HG03558 (cell line): ENCODE measurements around the gene TUBAL3.

ENCODE experiments used
- ATAC-seq: cut with Tn5 transposase; IDR thresholded peaks from one replicate; pipeline ENCODE4 v1.9.1; 2021; ENCODE audit warnings: moderate number of reproducible peaks; ENCODE audit not compliant: unreplicated experiment; ENCODE audit errors: extremely low read depth

TUBAL3 gene

GRCh38 chr10:5404208-5405041, at the start of gene TUBAL3:
TUBAL3 (minus strand) TSS chr10:5404828; CDS start chr10:5404792, 36 bp downstream.
- ATAC-seq: no peak

- ATAC-seq: no peak
Observed at GRCh38 chr10:5453749-5454489, 49.3 kb upstream of the TUBAL3 start.

GRCh38 chr10:5450605-5451384, 46.2 kb upstream of the TUBAL3 start:
- no peak for ATAC-seq

GRCh38 chr10:5449823-5450222, 45.2 kb upstream of the TUBAL3 start:
- no peak for ATAC-seq

DNA sequence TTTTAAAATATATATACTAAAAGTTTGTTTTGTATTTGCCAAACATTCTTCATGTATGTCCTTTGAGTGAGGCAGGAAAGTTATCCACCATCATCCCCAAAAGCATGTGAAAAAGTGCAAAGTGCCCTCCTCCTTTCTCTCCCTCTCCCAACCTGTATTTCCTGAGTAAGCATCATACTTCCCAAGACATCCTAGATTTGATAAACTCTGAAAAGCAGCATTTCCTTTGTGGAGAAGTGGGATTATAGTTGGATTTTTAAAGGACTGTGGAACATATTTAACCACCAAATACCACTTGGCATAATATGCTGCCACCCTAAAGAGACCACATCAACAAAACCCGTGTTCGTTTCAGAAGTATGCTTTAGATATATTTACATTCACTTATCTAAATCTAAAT, 44.6 kb upstream of the TUBAL3 start:
- no peak for ATAC-seq

GRCh38 chr10:5448333-5449001, 43.8 kb upstream of the TUBAL3 start:
- ATAC-seq: no peak

DNA sequence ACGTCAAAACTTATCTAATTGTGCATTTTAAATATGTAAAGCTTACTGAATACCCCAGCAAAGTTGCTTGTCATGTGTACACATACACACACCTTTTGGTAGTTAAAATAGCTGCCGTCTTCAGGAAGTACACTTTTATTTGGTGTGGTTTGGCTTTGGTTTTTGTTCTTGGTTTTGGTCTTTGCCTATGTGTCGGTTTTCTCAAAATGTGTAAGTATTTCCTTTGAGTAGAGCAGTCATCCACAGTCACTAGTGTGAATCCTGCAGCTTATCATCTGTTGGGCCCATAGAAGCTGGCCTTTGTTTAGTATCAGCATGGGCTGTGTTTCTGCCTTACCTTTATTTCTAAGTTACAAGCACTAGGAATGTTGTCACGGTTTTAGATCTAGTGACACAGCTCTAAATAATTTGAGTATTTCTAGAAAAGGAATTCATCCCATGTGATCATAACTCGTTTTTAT, 43.0 kb upstream of the TUBAL3 start:
- ATAC-seq: peak; percentile 47

- no peak for ATAC-seq
Observed at GRCh38 chr10:5447056-5447455, 42.4 kb upstream of the TUBAL3 start.

- ATAC-seq: no peak
Observed at GRCh38 chr10:5446390-5446926, 41.8 kb upstream of the TUBAL3 start.

DNA sequence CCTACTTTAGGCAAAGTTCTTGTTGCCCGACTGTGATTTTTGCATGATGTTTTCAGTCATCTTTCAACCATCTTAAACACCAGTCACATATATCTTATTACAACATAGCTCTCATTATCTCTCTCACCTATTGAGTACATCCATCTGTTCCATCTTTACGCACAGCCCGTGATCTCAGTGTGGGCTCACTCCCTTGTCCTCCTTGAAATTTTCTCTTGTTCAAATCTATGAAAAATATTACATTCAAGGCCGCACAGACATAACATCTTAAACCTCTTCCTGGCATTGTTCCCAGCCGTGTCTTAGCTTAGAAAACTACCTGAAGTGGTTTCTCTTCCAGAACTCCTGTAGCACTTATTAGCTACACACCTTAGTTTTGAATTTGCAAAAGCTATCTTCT, 40.4 kb upstream of the TUBAL3 start:
- no peak for ATAC-seq

GRCh38 chr10:5443429-5443828, 38.8 kb upstream of the TUBAL3 start:
- ATAC-seq: peak; percentile 70

DNA sequence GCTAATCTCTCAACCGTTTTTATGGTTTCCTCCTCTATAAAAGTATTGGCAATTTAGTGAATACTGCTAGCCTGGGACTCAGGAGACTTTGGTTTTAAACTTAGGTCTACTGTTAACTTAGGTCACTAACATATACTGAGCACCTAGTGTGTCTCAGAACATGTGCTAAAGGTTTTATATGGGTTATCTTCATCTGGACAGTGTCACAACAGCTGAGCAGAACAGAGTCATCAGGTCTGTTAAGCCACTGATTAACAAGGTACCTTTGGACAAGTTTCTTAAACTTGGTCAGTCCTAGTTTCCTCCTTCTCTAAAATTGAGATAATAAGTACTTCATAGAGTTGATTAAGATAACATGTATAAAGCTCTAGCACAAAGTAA, 38.4 kb upstream of the TUBAL3 start:
- ATAC-seq: peak; percentile 17

DNA sequence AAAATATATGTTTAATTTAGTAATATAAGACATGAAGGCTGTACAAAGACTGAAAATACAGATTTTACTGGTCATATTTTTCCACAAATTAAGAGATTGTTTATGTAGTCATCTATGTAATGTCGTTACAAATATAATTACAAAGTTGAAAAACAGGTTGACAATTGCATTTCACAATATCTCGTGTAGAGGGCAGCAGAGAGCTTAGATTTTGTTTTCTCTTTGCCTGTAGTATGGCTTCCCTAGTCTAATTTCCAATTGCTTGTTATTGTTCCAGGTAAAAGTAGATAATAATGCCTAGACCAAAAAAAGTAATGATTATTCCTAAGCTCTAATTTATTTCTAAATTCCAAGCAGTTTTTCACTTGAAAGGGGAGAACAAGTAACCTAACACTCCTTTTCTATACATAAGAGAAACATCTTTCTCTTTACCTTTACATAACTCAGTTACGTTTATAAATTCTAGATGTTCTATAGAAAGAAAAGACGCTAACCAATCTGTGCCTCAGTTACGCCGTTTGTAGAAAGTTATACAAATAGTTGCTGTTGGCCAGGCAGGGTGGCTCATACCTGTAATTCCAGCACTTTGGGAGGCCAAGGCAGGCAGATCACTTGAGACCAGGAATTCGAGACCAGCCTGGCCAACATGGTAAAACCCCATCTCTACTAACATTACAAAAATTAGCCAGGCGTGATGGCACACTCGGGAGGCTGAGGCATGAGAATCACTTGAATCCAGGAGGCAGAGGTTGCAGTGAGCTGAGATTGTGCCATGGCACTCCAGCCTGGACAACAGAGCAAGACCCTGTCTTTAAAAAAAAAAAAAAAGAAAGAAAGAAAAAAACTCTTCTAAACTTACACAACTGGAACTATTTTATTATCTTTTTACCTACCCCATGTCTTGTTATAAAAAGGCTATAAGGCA, 37.7 kb upstream of the TUBAL3 start:
- no peak for ATAC-seq

DNA sequence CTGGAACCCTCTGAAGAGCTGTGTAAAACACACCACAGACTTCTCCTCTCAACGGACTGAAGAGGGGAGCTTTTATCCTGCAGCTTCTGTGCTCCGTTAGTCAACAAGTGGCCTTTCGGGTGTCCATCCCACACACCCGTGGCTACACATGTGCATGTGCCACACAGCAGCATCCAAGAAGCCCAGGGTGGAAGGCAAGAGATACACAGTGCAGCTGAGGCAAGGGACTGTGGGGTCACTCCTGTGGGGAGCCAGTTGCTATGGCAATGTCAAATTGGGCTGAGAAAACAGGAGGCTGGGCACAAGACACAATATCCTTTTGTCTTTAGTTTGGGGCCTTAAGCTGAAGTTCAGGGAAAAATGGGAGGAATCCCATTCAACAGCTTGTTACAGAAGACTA, 36.5 kb upstream of the TUBAL3 start:
- no peak for ATAC-seq

GRCh38 chr10:5440206-5440605, 35.6 kb upstream of the TUBAL3 start:
- ATAC-seq: no peak

DNA sequence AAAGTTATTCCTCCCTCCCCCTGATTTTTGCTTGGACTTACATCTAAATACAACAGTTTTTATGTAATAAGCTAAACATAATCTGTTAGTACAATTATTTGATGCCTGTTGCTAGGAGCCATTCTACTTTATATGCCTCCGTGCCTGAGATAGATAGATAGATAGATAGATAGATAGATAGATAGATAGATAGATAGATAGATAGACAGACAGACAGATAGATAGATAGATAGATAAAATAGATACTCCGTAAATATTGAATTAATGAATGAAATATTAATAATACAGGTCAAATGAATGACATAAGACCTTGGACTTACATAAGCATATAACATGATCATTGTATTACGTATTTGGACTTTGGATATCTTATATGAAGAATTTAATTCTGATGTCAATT, 30.7 kb upstream of the TUBAL3 start:
- no peak for ATAC-seq

- ATAC-seq: no peak
Observed at GRCh38 chr10:5434017-5434753, 29.6 kb upstream of the TUBAL3 start.

- no peak for ATAC-seq
Observed at GRCh38 chr10:5433182-5433581, 28.6 kb upstream of the TUBAL3 start.
